Astrocyte of the spinal cord (primary cell): Measurements from ENCODE around the gene PHPT1.

Source experiments
- DNase-seq: peaks from one replicate; pipeline ENCODE4 v3.0.0; 2011; ENCODE audit warnings: low read depth, low spot score
- H3K4me3 ChIP-seq: 2 replicates; pipeline ENCODE4 v1.5.1; 2011; ENCODE audit warnings: low read depth, mild to moderate bottlenecking, low read length, moderate library complexity
- CTCF ChIP-seq: IDR thresholded peaks from 2 replicates; pipeline ENCODE4 v1.5.1; 2012; ENCODE audit warnings: low read depth, mild to moderate bottlenecking, low read length, inconsistent platforms
- in situ Hi-C: cut with HindIII; loops from 2 replicates; pipeline ENCODE4 v1.10.0; 2017; ENCODE audit warnings: low sequenced_read_pairs

Gene PHPT1

GRCh38 chr9:136856541-136857141 is 7.4 kb downstream of the PHPT1 start:
- no peak overlapping the region for H3K4me3 ChIP-seq
- DNase-seq = no peak
- in situ Hi-C loops = no loop called here
- no peak for TF ChIP-seq CTCF

GRCh38 chr9:136857166-136857565 is 8.0 kb downstream of the PHPT1 start:
- H3K4me3 ChIP-seq = no peak overlapping the region
- no peak for DNase-seq
- TF ChIP-seq CTCF = no peak
- in situ Hi-C loops = no loop called here

- no peak overlapping the region for H3K4me3 ChIP-seq
- DNase-seq = no peak
- TF ChIP-seq CTCF = no peak
- in situ Hi-C loops = no loop called here
Observed at GRCh38 chr9:136857581-136858412, 8.6 kb downstream of the PHPT1 start.

- no peak overlapping the region for H3K4me3 ChIP-seq
- in situ Hi-C loops = no loop called here
- no peak for DNase-seq
- no peak for TF ChIP-seq CTCF
Observed at GRCh38 chr9:136858452-136858843, 9.2 kb downstream of the PHPT1 start.

GRCh38 chr9:136858844-136859757 is 9.9 kb downstream of the PHPT1 start:
- H3K4me3 ChIP-seq = no peak overlapping the region
- DNase-seq = peak; percentile 41
- in situ Hi-C loops = no loop called here
- TF ChIP-seq CTCF = no peak

- no peak for TF ChIP-seq CTCF
- no peak for DNase-seq
- in situ Hi-C loops = no loop called here
- no peak overlapping the region for H3K4me3 ChIP-seq
Observed at GRCh38 chr9:136860529-136860928, 11.3 kb downstream of the PHPT1 start.
